ENCODE data around the gene CDH19. TPM values are rescaled to one million over a fixed set of nuclear protein-coding genes. Genes with fewer than 3 reads are reported as not detected.

The CDH19 gene
- total RNA-seq, 2 donors from 2014 or later = 0.67 to 3.6 TPM

GRCh38 chr18:66533693-66534092, 70.2 kb downstream of the CDH19 start:
- Histone ChIP-seq H3K9me3 (no peaks in the 10 kb centered on the region), H3K9ac (ENCODE audit: low read depth in 2 of 2, low read length in 2 of 2) (no peak overlapping the region), H3K27ac (no peak overlapping the region), H3K36me3 (no peaks in the 10 kb centered on the region), H3K27me3 (no peaks in the 10 kb centered on the region), H3K4me3 (no peak overlapping the region), H3K4me1 (no peaks in the 10 kb centered on the region)
- DNase-seq = no peak
- intact Hi-C loops (cut with DNase I) = no loop called here
- TF ChIP-seq CTCF (IDR thresholded peaks at IDR 0.05) = no peak

GRCh38 chr18:66523219-66523991, 80.5 kb downstream of the CDH19 start:
- Histone ChIP-seq H3K27me3 (no peaks in the 10 kb centered on the region), H3K9ac (ENCODE audit: low read depth in 2 of 2, low read length in 2 of 2) (no peak overlapping the region), H3K9me3 (no peaks in the 10 kb centered on the region), H3K4me1 (no peaks in the 10 kb centered on the region), H3K27ac (no peak overlapping the region), H3K36me3 (no peaks in the 10 kb centered on the region), H3K4me3 (no peak overlapping the region)
- DNase-seq = no peak
- intact Hi-C loops (cut with DNase I) = no loop called here
- no peak for TF ChIP-seq CTCF (IDR thresholded peaks at IDR 0.05)

- H3K36me3 ChIP-seq = no peaks in the 10 kb centered on the region
- H3K4me1 ChIP-seq = no peaks in the 10 kb centered on the region
- DNase-seq = no peak
- no peaks in the 10 kb centered on the region for H3K9me3 ChIP-seq
- no peak overlapping the region for H3K27ac ChIP-seq
- no peak overlapping the region for H3K4me3 ChIP-seq
- no peaks in the 10 kb centered on the region for H3K27me3 ChIP-seq
- intact Hi-C loops (cut with DNase I) = no loop called here
- no peak for TF ChIP-seq CTCF (IDR thresholded peaks at IDR 0.05)
- no peak overlapping the region for H3K9ac ChIP-seq (ENCODE audit: low read depth in 2 of 2, low read length in 2 of 2)
Observed at GRCh38 chr18:66513996-66514395, 89.9 kb downstream of the CDH19 start.

- Histone ChIP-seq H3K9ac (ENCODE audit: low read depth in 2 of 2, low read length in 2 of 2) (no peak overlapping the region), H3K9me3 (no peaks in the 10 kb centered on the region), H3K27me3 (no peaks in the 10 kb centered on the region), H3K36me3 (no peaks in the 10 kb centered on the region), H3K4me1 (no peaks in the 10 kb centered on the region), H3K4me3 (no peak overlapping the region), H3K27ac (no peak overlapping the region)
- no peak for DNase-seq
- intact Hi-C loops (cut with DNase I) = no loop called here
- TF ChIP-seq CTCF (IDR thresholded peaks at IDR 0.05) = no peak
Observed at GRCh38 chr18:66511792-66512191, 92.1 kb downstream of the CDH19 start.

- no peak for DNase-seq
- Histone ChIP-seq H3K4me3 (no peak overlapping the region), H3K4me1 (no peaks in the 10 kb centered on the region), H3K27me3 (no peaks in the 10 kb centered on the region), H3K36me3 (no peaks in the 10 kb centered on the region), H3K27ac (no peak overlapping the region), H3K9me3 (no peaks in the 10 kb centered on the region), H3K9ac (ENCODE audit: low read depth in 2 of 2, low read length in 2 of 2) (no peak overlapping the region)
- TF ChIP-seq CTCF (IDR thresholded peaks at IDR 0.05) = no peak
- intact Hi-C loops (cut with DNase I) = no loop called here
Observed at GRCh38 chr18:66511289-66511688, 92.6 kb downstream of the CDH19 start.
